ENCODE data around the gene PLS3. TPM values are rescaled to one million over a fixed set of nuclear protein-coding genes. Genes with fewer than 3 reads are reported as not detected.
A peak's percentile ranks its signal among the peaks of the same experiment; 100 is the strongest.

The PLS3 gene
- total RNA-seq, 1 experiment from 2014 or later = 169 TPM

DNA sequence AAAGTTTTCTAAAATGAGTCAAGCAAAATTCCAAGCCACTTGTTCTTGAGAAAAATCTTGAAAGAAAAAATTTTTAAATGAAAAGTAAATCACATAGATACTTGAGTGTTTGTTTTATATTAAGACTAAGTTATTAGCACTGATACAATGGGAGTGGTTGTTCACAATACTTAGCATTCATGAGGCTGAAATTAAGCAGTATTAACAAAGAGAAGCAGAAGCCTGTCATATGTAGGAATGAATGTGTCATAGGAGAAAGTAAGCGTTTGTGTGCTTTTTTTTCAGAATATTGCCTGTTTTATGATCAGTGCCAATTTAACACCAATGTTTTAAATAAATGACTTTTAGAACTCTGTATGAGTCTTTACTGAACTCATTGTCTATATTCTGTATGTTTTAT, 37.6 kb downstream of the PLS3 start:
- Mint-ChIP-seq H3K27ac (ENCODE audit: unreplicated experiment) (no peak overlapping the region), H3K27me3 (ENCODE audit: unreplicated experiment) (no peaks in the 10 kb centered on the region), H3K4me3 (ENCODE audit: low read depth, unreplicated experiment) (no peak overlapping the region), H3K36me3 (ENCODE audit: insufficient read depth, unreplicated experiment) (peaks cover 24% of the 10 kb centered on the region), H3K9me3 (ENCODE audit: low read depth, unreplicated experiment) (no peaks in the 10 kb centered on the region), H3K4me1 (ENCODE audit: low read depth, unreplicated experiment) (peaks cover 39% of the 10 kb centered on the region)
- DNase-seq = no peak
- BruUV-seq (replicated peaks) = no TSS peak
- CTCF ChIA-PET = no interaction called here
- intact Hi-C loops (cut with micrococcal nuclease; ENCODE audit: unreplicated experiment) = no loop called here
- TF ChIP-seq, protein P1, sequence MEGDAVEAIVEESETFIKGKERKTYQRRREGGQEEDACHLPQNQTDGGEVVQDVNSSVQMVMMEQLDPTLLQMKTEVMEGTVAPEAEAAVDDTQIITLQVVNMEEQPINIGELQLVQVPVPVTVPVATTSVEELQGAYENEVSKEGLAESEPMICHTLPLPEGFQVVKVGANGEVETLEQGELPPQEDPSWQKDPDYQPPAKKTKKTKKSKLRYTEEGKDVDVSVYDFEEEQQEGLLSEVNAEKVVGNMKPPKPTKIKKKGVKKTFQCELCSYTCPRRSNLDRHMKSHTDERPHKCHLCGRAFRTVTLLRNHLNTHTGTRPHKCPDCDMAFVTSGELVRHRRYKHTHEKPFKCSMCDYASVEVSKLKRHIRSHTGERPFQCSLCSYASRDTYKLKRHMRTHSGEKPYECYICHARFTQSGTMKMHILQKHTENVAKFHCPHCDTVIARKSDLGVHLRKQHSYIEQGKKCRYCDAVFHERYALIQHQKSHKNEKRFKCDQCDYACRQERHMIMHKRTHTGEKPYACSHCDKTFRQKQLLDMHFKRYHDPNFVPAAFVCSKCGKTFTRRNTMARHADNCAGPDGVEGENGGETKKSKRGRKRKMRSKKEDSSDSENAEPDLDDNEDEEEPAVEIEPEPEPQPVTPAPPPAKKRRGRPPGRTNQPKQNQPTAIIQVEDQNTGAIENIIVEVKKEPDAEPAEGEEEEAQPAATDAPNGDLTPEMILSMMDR (IDR thresholded peaks at IDR 0.05; ENCODE audit: unreplicated experiment) = no peak

DNA sequence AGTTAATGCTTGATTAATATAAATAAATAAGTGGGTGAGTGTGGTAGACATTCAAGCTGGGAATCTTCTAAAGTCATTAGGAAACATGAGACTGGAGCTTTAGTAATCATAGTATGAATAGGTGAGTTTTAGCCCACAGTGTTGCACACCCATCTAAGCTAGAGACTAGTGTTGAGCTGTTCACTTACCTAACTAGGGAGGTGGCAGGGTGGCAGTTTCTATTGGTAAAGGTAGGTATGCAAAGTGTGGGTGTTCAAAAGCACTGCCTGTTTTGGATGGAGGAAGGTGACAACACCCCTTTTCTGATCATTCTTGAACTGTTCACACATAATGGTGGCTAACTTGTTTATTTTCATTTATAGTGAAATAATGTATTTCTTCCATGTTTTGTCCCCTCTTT, 41.3 kb downstream of the PLS3 start:
- peaks cover 33% of the 10 kb centered on the region for H3K4me1 Mint-ChIP-seq (ENCODE audit: low read depth, unreplicated experiment)
- peaks cover 31% of the 10 kb centered on the region for H3K36me3 Mint-ChIP-seq (ENCODE audit: insufficient read depth, unreplicated experiment)
- H3K4me3 Mint-ChIP-seq (ENCODE audit: low read depth, unreplicated experiment) = no peak overlapping the region
- CTCF ChIA-PET = interaction anchor here (1.1 kb wide), 1 partner anchor 11 kb away, joined by 3 read pairs; no protein-coding TSS in a partner anchor
- H3K27ac Mint-ChIP-seq (ENCODE audit: unreplicated experiment) = peak overlapping the region; percentile 40
- no peaks in the 10 kb centered on the region for H3K9me3 Mint-ChIP-seq (ENCODE audit: low read depth, unreplicated experiment)
- DNase-seq = no peak
- H3K27me3 Mint-ChIP-seq (ENCODE audit: unreplicated experiment) = no peaks in the 10 kb centered on the region
- BruUV-seq (replicated peaks) = no TSS peak
- intact Hi-C loops (cut with micrococcal nuclease; ENCODE audit: unreplicated experiment) = no loop called here
- TF ChIP-seq, protein P1 (IDR thresholded peaks at IDR 0.05; ENCODE audit: unreplicated experiment) = no peak

DNA sequence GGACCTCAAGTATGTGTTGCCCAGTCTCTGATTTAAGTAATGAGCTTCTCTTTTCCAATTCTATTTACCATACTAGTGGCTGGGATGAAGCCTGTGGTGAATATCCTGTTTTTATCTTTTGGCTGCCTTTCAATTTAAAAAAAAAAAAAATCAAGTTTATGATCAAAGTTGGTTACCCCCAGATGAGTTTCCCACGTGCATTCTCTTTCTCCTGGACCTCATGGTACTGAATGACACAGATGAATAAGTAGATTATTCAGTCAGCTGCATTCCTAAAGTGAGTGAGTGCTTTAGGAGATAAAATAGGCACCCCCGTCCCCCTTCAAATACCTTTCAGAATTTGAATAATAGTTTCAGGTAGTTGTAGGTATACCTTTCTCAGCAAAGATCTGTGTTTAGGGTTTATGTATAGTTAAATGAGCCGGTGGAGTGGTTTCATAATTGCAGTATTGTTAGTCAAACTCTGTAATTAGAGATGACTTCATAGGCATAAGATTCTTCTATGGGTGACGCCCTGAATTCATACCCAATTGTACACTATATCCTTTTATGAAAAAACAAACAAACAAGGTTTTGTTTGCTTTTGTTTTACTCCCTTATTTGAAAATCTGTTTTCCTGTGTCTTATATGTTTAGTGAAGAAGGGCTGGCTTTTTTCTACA, 41.9 kb downstream of the PLS3 start:
- TF ChIP-seq, protein P1 (IDR thresholded peaks at IDR 0.05; ENCODE audit: unreplicated experiment) = no peak
- Mint-ChIP-seq H3K27ac (ENCODE audit: unreplicated experiment) (peak overlapping the region; percentile 72), H3K36me3 (ENCODE audit: insufficient read depth, unreplicated experiment) (peaks cover 31% of the 10 kb centered on the region), H3K4me3 (ENCODE audit: low read depth, unreplicated experiment) (no peak overlapping the region), H3K9me3 (ENCODE audit: low read depth, unreplicated experiment) (no peaks in the 10 kb centered on the region), H3K27me3 (ENCODE audit: unreplicated experiment) (no peaks in the 10 kb centered on the region), H3K4me1 (ENCODE audit: low read depth, unreplicated experiment) (peaks cover 33% of the 10 kb centered on the region)
- BruUV-seq (replicated peaks) = no TSS peak
- intact Hi-C loops (cut with micrococcal nuclease; ENCODE audit: unreplicated experiment) = no loop called here
- no peak for DNase-seq
- CTCF ChIA-PET = interaction anchor here (1.1 kb wide), 1 partner anchor 11 kb away, joined by 3 read pairs; no protein-coding TSS in a partner anchor

DNA sequence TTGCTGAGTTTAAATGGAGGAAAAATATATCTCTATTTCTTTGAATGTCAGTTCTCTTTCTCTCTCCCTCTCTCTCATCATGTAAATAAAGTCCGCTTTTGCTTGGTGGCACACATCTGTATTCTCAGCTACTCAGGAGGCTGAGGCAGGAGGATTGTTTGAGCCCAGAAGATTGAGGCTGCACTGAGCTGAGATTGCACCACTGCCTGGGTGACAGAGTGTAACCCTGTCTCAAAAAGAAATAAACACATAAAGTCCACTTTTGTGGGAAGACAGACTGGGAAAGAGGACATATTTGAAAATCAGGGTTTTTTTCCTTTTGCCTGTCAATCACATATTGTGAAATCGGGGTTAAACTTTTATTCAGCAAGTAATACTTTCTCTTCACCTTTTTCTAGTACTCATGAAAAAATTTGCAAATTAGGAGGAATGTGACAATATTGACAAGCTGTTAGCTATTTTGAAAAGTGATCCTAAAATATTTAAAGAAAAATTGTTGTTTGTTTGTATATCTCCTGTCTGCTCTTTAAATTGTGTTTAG, 42.6 kb downstream of the PLS3 start:
- Mint-ChIP-seq H3K27ac (ENCODE audit: unreplicated experiment) (peak overlapping the region; percentile 72), H3K4me3 (ENCODE audit: low read depth, unreplicated experiment) (no peak overlapping the region), H3K4me1 (ENCODE audit: low read depth, unreplicated experiment) (peaks cover 33% of the 10 kb centered on the region), H3K27me3 (ENCODE audit: unreplicated experiment) (no peaks in the 10 kb centered on the region), H3K36me3 (ENCODE audit: insufficient read depth, unreplicated experiment) (peaks cover 31% of the 10 kb centered on the region), H3K9me3 (ENCODE audit: low read depth, unreplicated experiment) (no peaks in the 10 kb centered on the region)
- TF ChIP-seq, protein P1 (IDR thresholded peaks at IDR 0.05; ENCODE audit: unreplicated experiment) = no peak
- CTCF ChIA-PET = no interaction called here
- BruUV-seq (replicated peaks) = no TSS peak
- intact Hi-C loops (cut with micrococcal nuclease; ENCODE audit: unreplicated experiment) = no loop called here
- no peak for DNase-seq
